Measurements from ENCODE around the gene CCDC92B.

GRCh38 chr17:2709183-2709661 is 40.2 kb downstream of the CCDC92B start:
- TF ChIP-seq CTCF (IDR thresholded peaks at IDR 0.05; ENCODE audit: poor library complexity) (no peak), EZH2 (IDR thresholded peaks at IDR 0.05; ENCODE audit: borderline replicate concordance) (no peak)
